ENCODE data around the gene HIC2.
"Not testable (repeated sequence)": the region's sequence is repeated elsewhere in the genome, so short reads cannot be mapped to it uniquely, and the experiment has no call there.

The HIC2 gene

GRCh38 chr22:21435998-21436810 lies 19.0 kb downstream of the HIC2 start:
- DNase-seq, result not testable (repeated sequence)

DNA sequence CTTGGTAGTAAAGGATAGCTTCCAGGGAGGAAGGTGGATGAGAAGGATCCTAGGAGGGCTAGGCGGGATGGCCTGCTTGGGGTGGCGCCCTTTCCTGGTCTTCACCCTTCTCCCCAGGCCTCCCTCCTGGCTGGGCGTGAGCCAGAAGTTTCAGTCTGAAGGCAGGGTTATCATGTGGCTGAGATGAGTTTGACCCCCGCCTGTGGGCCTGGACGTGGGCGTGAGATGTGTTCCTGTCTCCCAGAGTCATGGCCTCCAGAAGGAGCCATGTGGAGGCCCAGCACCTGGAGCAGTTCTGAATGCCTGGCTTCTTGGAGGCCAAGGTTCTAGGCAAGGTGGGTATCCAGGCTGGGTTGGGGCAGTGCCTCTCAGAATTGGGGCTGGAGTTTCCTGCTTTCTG lies 20.8 kb downstream of the HIC2 start:
- not testable (repeated sequence) for DNase-seq

DNA sequence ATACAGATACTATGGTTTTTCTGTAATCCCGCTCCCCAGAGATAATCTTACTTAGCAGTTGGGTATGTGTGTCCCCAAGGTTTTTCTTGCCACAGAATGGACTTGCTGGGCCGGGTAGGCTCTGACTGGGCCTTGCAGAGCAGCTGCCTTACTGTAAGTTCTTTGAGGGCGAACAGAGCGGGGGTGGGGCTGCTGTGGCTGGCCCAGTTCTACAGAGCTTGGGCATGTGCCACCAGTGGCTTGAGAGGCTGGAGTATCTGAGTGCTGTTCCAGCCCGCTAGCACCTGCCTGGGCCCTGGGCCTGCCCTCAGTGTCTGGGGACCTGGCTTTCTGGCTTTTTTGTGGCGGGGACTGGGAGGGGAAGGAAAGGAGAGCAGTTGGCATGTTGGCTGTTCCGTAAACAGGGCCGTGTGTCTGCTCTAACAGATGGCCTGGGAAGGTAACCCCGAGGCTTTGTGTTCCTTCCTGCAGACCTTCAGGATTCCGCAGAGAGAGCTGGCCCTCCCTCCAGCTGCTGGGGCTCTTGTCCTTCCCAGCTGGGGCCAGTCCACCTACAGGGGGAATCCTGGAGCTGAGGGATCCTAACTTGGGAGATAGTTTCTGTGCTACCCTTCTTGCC lies 23.0 kb downstream of the HIC2 start:
- not testable (repeated sequence) for DNase-seq

DNA sequence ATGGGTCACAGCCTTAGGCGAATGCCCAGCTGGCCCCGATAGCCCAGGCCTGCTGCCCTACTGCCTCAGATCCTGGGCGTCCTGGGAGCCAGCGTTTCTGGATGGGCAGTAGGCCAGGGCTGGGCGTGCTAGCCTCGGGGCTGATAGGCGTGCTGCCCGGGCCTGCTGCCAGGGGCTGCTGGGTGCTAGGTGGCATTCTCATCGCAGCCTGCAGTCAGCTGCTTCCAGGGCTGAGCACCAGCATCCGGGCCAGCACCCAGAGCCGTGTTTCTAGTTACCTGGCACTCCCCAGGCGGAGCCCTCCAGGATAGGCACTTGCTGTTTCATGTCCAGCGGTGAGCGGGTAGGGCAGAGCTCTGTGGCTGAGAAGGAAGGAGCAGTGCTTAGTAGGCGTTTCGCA lies 23.5 kb downstream of the HIC2 start:
- DNase-seq, result not testable (repeated sequence)

- DNase-seq, result not testable (repeated sequence)
Measured at GRCh38 chr22:21441170-21441569, 24.0 kb downstream of the HIC2 start.

GRCh38 chr22:21442123-21442522 lies 25.0 kb downstream of the HIC2 start:
- not testable (repeated sequence) for DNase-seq

- DNase-seq, result not testable (repeated sequence)
Measured at GRCh38 chr22:21442646-21443045, 25.5 kb downstream of the HIC2 start.

- DNase-seq, result no peak
Measured at GRCh38 chr22:21443057-21443734, 26.0 kb downstream of the HIC2 start.

- no peak for DNase-seq
Measured at GRCh38 chr22:21443735-21444421, 26.7 kb downstream of the HIC2 start.

GRCh38 chr22:21444701-21445436 lies 27.7 kb downstream of the HIC2 start:
- DNase-seq, result no peak

- DNase-seq, result no peak
Measured at GRCh38 chr22:21445437-21446127, 28.4 kb downstream of the HIC2 start.

DNA sequence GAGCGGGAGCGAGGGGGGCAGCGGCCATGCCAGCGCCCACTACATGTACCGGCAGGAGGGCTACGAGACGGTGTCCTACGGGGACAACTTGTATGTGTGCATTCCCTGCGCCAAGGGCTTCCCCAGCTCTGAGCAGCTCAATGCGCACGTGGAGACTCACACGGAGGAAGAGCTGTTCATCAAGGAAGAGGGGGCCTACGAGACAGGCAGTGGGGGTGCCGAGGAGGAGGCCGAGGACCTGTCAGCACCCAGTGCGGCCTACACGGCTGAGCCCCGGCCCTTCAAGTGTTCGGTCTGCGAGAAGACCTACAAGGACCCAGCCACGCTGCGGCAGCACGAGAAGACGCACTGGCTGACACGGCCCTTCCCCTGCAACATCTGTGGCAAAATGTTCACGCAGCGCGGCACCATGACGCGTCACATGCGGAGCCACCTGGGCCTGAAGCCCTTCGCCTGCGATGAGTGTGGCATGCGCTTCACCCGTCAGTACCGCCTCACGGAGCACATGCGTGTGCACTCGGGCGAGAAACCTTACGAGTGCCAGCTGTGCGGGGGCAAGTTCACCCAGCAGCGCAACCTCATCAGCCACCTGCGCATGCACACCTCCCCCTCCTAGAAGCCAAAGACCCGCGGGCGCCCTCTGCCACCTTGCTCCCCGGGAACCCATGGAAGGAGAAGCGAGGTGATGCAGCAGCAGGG lies 29.1 kb downstream of the HIC2 start:
- DNase-seq, result no peak

DNA sequence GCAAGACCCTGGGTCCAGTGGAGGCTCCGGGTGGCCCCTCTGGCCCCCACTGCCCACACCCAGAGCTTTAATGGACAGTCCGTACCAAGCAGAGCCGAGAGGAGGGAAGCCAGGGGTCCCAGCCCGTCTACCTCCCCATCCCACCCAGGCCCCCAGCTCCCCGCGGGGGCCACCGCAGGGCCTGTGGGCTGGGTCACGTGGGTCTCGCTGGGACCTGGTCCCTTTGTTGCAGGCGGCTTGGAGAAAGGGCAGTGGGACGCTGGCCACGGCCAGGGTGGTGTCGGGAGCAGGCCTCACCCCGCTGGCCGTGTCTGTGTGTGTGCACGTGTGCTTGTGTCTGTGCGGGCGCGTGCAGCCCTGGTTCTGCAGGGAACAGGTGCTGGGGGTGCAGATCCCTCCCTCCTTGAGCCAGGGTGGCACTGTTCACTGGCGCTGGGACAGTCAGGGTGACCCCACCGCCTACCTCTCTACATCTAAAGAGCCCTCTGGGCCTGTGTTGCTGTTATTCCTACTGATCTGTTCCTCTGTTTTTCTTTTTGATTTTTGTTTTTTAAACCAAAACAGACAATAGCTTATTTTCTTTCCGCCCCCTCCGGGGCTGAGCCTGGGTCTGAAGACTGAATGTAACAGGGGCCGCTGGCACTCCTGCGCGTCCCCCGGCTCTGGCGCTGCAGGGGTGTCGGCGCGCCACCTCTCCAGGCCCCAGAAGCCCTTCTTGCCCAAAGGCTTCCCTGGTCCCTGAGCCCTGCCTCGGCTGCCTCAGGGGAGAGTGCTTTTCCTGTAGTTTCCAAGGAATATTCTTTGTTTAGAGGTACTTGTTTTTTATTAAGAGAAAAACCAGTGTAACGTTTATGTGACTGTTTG lies 29.9 kb downstream of the HIC2 start:
- DNase-seq, result no peak

- peak; percentile 15 for DNase-seq
Measured at GRCh38 chr22:21447694-21448402, 30.7 kb downstream of the HIC2 start.

DNA sequence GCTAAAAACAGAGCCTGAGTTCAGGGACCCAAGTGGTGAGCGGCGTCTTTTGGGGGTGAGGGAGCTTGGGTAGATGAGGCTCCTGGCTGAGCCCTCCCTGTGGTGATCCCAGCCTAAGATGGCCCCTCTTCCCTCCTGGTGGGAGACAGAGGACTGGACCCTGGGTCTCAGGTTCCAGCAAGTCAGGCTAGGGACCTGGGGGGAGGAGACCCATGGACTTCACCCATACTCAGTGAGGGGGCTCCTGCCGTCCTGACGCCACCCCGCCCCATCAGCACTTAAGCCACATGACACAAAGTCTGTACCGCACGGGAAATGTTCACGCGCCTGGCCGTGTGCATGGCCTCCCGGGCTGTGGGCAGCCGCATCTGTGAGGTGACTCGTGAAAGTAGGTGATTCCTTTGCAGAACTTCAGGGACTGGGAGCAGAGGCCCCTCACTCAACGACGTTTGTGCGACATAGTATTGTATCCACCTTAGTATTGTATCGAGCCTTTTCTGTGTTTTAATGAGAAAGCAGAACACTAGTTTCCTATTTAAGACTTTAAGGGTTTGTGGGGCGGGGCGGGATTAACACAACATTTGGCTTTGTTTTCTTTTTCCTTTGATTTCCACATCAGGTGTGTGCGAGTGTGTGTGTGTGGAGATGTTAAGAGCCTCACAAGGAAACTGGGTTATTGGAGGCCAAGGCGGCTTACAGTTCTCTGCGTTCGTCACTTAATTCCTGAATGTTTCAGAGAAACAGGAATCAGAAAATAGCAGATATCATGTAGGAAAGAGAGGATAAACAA lies 31.7 kb downstream of the HIC2 start:
- DNase-seq, result no peak

DNA sequence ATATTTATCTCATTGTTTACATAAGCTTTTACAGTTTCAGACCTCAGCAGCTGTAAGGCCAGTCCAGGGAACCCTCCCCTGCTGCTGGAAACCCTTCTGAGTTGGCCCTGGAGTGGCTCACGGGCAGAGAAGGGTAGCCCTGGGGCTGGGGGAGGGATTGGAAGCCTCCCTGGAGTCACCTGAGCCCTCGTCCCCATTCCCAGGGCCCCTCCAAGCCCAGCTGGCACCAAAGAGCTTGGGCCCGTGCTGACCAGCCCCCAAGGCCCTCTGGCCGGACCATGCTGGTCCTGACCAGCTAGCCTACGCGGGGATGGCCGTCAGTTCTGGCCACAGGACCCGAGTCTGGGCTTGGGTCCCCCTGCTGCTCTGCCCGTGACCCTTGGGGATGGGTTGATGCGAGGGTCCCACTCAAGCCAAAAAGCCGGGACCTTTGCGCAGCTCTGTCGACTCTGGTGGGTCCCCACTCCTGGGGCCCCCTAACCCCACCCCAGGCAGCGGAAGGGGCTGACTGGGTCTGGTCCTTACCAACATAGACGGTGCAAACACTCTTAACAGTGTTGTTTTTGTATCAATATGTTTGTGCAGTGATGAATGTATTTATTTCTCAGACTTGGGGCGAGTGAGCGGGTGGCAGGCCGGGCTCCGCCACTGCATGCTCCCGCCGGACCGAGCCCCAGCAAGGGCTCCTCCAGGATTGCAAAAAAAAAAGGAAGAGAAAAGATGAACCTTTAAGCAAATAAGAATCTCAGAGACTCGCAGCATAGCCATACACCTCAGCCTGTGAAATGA lies 32.6 kb downstream of the HIC2 start:
- no peak for DNase-seq

- DNase-seq, result no peak
Measured at GRCh38 chr22:21450320-21450831, 33.2 kb downstream of the HIC2 start.
